Measurements from ENCODE around the gene RNU1-1. TPM values are rescaled to one million over a fixed set of nuclear protein-coding genes. Genes with fewer than 3 reads are reported as not detected.
"Not testable (repeated sequence)": the region's sequence is repeated elsewhere in the genome, so short reads cannot be mapped to it uniquely, and the experiment has no call there.

RNU1-1 gene
- total RNA-seq, 1 donor from 2014 or later: under 0.01 TPM

- Histone ChIP-seq H3K36me3 (ENCODE audit: control insufficient read depth, insufficient read depth, low read length) (no peaks in the 10 kb centered on the region), H3K27me3 (ENCODE audit: control insufficient read depth, insufficient read depth, low read length) (no peaks in the 10 kb centered on the region), H3K4me3 (ENCODE audit: low read depth, low read length) (peak overlapping the region; percentile 81)
- peak; percentile 29 for DNase-seq (ENCODE audit: low read depth)
- TF ChIP-seq CTCF (IDR thresholded peaks at IDR 0.05; ENCODE audit: insufficient read depth, low read length, poor library complexity, severe bottlenecking): no peak
Measured at GRCh38 chr1:16498573-16499413, 15.3 kb downstream of the RNU1-1 start.

- H3K27me3 ChIP-seq (ENCODE audit: control insufficient read depth, insufficient read depth, low read length); DNase-seq (ENCODE audit: low read depth); H3K36me3 ChIP-seq (ENCODE audit: control insufficient read depth, insufficient read depth, low read length): not testable (repeated sequence)
- H3K4me3 ChIP-seq (ENCODE audit: low read depth, low read length): peak overlapping the region; percentile 81
Measured at GRCh38 chr1:16498047-16498446, 16.0 kb downstream of the RNU1-1 start.

- H3K27me3 ChIP-seq (ENCODE audit: control insufficient read depth, insufficient read depth, low read length); DNase-seq (ENCODE audit: low read depth); H3K4me3 ChIP-seq (ENCODE audit: low read depth, low read length); H3K36me3 ChIP-seq (ENCODE audit: control insufficient read depth, insufficient read depth, low read length): not testable (repeated sequence)
Measured at GRCh38 chr1:16497474-16497904, 16.6 kb downstream of the RNU1-1 start.

- not testable (repeated sequence) for H3K36me3 ChIP-seq (ENCODE audit: control insufficient read depth, insufficient read depth, low read length); DNase-seq (ENCODE audit: low read depth); H3K27me3 ChIP-seq (ENCODE audit: control insufficient read depth, insufficient read depth, low read length); H3K4me3 ChIP-seq (ENCODE audit: low read depth, low read length)
Measured at GRCh38 chr1:16493731-16494130, 20.4 kb downstream of the RNU1-1 start.

GRCh38 chr1:16492937-16493336 is 21.1 kb downstream of the RNU1-1 start:
- H3K27me3 ChIP-seq (ENCODE audit: control insufficient read depth, insufficient read depth, low read length); H3K4me3 ChIP-seq (ENCODE audit: low read depth, low read length); H3K36me3 ChIP-seq (ENCODE audit: control insufficient read depth, insufficient read depth, low read length); DNase-seq (ENCODE audit: low read depth): not testable (repeated sequence)

GRCh38 chr1:16491056-16491675 is 22.9 kb downstream of the RNU1-1 start:
- TF ChIP-seq CTCF (IDR thresholded peaks at IDR 0.05; ENCODE audit: insufficient read depth, low read length, poor library complexity, severe bottlenecking): no peak
- Histone ChIP-seq H3K4me3 (ENCODE audit: low read depth, low read length) (no peak overlapping the region), H3K27me3 (ENCODE audit: control insufficient read depth, insufficient read depth, low read length) (no peaks in the 10 kb centered on the region), H3K36me3 (ENCODE audit: control insufficient read depth, insufficient read depth, low read length) (no peaks in the 10 kb centered on the region)
- DNase-seq (ENCODE audit: low read depth): no peak

GRCh38 chr1:16489195-16489880 is 24.7 kb downstream of the RNU1-1 start:
- DNase-seq (ENCODE audit: low read depth); H3K36me3 ChIP-seq (ENCODE audit: control insufficient read depth, insufficient read depth, low read length); H3K27me3 ChIP-seq (ENCODE audit: control insufficient read depth, insufficient read depth, low read length); H3K4me3 ChIP-seq (ENCODE audit: low read depth, low read length): not testable (repeated sequence)

- not testable (repeated sequence) for H3K27me3 ChIP-seq (ENCODE audit: control insufficient read depth, insufficient read depth, low read length); H3K4me3 ChIP-seq (ENCODE audit: low read depth, low read length); DNase-seq (ENCODE audit: low read depth); H3K36me3 ChIP-seq (ENCODE audit: control insufficient read depth, insufficient read depth, low read length)
Measured at GRCh38 chr1:16487011-16487410, 27.1 kb downstream of the RNU1-1 start.

GRCh38 chr1:16486316-16486715 is 27.8 kb downstream of the RNU1-1 start:
- not testable (repeated sequence) for DNase-seq (ENCODE audit: low read depth); H3K36me3 ChIP-seq (ENCODE audit: control insufficient read depth, insufficient read depth, low read length); H3K27me3 ChIP-seq (ENCODE audit: control insufficient read depth, insufficient read depth, low read length); H3K4me3 ChIP-seq (ENCODE audit: low read depth, low read length)
